GM12864 (cell line): ENCODE results near the gene PADI4.

Experiments used
- DNase-seq: peaks from one replicate; pipeline ENCODE4 v3.0.0-alpha.2; 2011; ENCODE audit warnings: low read depth
- H3K4me3 ChIP-seq: 2 replicates; pipeline ENCODE4 v1.5.1; 2011; ENCODE audit warnings: mild to moderate bottlenecking, low read depth, low read length, control low read depth
- TF ChIP-seq, protein P1 (sequence below): IDR thresholded peaks from 2 replicates; pipeline ENCODE4 v1.5.1; 2011; ENCODE audit warnings: low read depth, mild to moderate bottlenecking, moderate library complexity, low read length, control low read depth, inconsistent platforms; ENCODE audit errors: missing control alignments

PADI4 gene

DNA sequence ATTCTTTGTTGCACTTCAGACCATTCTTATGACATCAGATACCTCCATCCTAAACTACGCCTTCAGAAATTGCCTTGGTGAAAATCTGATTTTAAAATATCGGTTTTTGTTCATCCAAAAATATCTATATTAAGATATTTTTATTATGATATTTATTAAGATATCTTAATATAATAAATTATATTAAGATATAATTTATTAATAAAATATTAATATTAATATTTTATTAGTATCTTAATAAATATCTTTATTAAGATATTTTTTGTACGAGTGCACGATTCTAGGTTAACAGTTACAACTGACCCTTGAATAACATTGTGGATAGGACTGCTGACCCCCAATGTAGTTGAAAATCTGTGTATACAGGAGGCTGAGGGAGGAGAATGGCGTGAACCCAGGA lies 20.9 kb downstream of the PADI4 start:
- DNase-seq, result no peak
- H3K4me3 ChIP-seq, result no peak overlapping the region
- TF ChIP-seq, protein P1, sequence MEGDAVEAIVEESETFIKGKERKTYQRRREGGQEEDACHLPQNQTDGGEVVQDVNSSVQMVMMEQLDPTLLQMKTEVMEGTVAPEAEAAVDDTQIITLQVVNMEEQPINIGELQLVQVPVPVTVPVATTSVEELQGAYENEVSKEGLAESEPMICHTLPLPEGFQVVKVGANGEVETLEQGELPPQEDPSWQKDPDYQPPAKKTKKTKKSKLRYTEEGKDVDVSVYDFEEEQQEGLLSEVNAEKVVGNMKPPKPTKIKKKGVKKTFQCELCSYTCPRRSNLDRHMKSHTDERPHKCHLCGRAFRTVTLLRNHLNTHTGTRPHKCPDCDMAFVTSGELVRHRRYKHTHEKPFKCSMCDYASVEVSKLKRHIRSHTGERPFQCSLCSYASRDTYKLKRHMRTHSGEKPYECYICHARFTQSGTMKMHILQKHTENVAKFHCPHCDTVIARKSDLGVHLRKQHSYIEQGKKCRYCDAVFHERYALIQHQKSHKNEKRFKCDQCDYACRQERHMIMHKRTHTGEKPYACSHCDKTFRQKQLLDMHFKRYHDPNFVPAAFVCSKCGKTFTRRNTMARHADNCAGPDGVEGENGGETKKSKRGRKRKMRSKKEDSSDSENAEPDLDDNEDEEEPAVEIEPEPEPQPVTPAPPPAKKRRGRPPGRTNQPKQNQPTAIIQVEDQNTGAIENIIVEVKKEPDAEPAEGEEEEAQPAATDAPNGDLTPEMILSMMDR, result no peak

DNA sequence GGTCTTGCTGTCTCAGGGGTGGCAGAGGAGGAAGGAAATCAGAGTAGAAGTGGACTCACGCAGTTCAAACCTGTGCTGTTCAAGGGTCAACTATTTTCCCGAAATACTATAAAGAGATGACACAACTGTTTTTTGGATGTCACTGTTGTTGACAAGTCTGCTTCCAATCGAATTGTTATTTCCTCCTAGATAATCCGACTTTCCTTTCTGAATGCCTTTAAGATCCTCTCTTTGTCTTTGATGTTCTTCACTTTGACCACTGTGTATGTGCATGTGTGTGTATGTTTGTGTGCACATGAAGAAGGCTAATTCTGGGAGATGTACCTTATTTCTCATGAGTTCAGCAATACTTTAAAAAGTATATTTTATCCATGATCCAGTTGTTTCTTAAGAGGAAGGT lies 21.6 kb downstream of the PADI4 start:
- TF ChIP-seq, protein P1, result no peak
- no peak for DNase-seq
- no peak overlapping the region for H3K4me3 ChIP-seq

DNA sequence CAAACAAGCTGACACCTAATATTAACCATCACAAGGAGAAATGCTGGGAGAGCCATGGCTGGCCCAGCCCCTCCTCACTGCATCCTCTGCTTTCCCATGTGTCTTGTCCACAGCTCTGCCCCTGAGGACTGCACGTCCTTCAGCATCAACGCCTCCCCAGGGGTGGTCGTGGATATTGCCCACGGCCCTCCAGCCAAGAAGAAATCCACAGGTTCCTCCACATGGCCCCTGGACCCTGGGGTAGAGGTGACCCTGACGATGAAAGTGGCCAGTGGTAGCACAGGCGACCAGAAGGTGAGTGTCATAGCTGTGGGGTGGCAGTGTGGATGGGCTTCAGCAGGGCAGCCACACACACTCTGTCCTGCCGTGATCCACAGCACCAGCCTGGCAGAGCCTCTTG lies 22.9 kb downstream of the PADI4 start:
- TF ChIP-seq, protein P1, result no peak
- no peak overlapping the region for H3K4me3 ChIP-seq
- DNase-seq, result no peak

DNA sequence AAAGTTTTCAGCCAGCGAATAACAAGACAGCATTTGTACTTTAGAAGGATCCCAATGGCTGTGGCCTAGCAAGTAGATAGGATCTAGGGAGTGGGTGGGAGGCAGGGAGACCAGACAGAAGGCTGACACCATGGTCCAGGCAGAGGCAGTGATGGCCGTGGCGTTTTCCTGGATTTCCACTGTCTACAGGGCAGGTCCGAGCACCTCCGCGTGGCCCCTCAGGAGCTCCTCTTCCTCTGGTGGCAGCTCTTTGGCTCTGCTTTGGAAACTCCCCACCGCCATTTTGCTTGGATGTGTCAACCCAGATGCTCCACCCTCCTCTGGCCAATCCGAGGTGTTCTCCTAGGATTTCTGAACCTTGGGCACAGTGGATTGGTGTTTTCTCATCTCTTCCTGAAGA lies 25.1 kb downstream of the PADI4 start:
- TF ChIP-seq, protein P1, result no peak
- no peak for DNase-seq
- H3K4me3 ChIP-seq, result no peak overlapping the region

DNA sequence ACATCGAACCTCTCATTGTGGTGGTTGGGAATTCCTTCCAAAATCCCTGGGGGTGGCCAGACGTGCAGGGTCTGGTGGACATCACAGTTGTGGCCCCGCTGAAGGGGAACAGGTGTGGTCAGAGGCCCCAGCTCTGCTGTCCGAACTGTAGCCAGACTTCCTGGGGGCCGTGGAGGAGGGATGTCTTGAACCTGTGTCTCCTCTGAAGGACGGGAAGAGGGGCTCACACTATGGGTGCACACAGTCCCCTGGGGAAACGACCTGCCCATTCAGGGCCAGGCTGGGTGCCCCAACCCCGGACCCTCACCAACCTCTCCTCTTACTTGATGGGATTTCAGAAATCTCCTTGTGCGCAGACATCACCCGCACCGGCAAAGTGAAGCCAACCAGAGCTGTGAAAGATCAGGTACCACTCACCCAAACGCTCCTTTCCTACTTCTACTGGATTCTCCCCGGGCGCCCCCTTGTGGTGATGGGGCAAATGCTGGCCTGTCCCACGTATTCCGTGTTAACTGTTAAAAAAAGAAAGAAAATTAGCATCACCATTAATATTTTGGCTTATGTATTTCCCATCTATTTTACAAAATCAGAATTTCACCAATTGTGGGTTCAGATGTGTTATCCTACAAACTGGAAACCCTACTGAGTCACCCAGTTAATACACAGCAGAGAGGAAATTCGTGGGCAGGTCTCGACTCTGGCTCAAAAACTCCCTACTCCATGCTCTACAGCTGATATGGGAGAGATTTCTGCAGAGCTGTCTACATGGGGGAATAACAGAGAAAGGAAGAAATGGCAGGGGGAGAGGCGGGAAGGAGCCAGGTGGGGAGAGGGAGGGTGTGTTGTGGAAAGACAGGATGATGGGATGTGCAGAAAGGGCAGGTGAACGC lies 28.1 kb downstream of the PADI4 start:
- TF ChIP-seq, protein P1, result peak; percentile 85
- no peak for DNase-seq
- no peak overlapping the region for H3K4me3 ChIP-seq

DNA sequence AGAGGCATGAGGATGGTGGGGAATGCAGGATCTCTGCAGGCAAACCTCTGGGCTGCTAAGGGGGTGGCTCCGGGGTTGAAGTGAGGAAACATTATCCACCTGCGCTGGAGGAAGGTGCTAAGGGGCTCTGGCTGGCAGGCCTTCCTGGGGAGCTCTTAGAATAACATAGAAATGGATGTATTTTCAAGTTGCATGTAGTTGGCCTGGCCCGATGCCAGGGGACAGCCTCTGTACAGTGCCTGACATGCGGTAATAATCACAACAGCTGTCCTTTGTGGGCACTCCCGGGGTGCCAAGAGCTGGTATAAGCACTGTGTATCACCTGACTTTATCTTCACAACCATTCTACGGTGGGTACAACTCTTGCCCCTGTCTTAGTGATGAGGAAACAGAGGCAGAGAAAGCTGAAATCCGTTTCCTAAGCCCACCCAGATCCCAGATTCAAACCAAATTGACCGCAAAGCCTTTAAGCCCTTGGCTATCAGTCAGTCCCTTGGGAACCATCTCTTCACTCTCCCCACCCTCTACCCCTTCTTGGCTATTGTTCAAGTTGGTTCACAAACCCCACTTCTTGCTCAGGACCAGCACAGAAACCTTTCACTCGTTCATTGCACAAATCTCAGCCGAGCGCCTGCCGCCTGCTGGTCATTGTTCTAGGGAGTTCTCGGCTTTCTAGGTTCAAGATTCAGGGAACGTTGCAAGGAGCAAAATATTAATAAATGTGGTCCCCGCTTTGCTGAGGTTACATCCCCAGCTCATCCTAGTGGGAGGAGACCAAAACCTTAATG lies 30.9 kb downstream of the PADI4 start:
- no peak overlapping the region for H3K4me3 ChIP-seq
- no peak for DNase-seq
- TF ChIP-seq, protein P1, result no peak
